SK-N-SH (cell line): ENCODE data around the gene ADIRF. TPM values are rescaled to one million over a fixed set of nuclear protein-coding genes. Genes with fewer than 3 reads are reported as not detected.

Experiments used
- CTCF ChIA-PET: fragments of 300-600, 350-600 bp; formaldehyde crosslinking; extraction: SDS; loops from one replicate; lab custom pipeline; 2021; lab: Yijun Ruan, JAX
- POLR2A ChIA-PET: fragments of 350-600 bp; sonication (Branson Sonifier 250); formaldehyde crosslinking; extraction: SDS; loops from one replicate; lab custom pipeline; 2020; ENCODE audit warnings: antibody characterized with exemption, inconsistent platforms; lab: Yijun Ruan, JAX
- DNase-seq: peaks from one replicate; pipeline ENCODE4 v3.0.0; 2012
- H2AFZ ChIP-seq: fragments of 200-600 bp; sonication (generic); 2 replicates; pipeline ENCODE4 v1.8.1; 2016; ENCODE audit warnings: antibody characterized with exemption, mild to moderate bottlenecking, low read depth
- H3F3A ChIP-seq: fragments of 200-600 bp; sonication (generic); replicated peaks from 2 replicates; pipeline ENCODE3; 2016; ENCODE audit warnings: antibody characterized with exemption, mild to moderate bottlenecking; ENCODE audit not compliant: insufficient read depth
- H3K27ac ChIP-seq, 2 experiments: fragments of 200-500 bp in 1 of 2; fragments of 200-600 bp in 1 of 2; sonication (Bioruptor generic) in 1 of 2; sonication (generic), shearing (Covaris generic) in 1 of 2; 2 replicates each; pipeline versions ENCODE4 v1.5.1 to v1.6.1; 2014 to 2016; ENCODE audit warnings: low read depth in 2 of 2, inconsistent platforms in 1 of 2, low read length in 1 of 2, mild to moderate bottlenecking in 1 of 2, mixed read lengths in 1 of 2
- H3K27me3 ChIP-seq: fragments of 200-600 bp; sonication (generic), shearing (Covaris generic); 2 replicates; pipeline ENCODE4 v1.6.1; 2016; ENCODE audit warnings: mixed run types; ENCODE audit not compliant: insufficient read depth
- H3K36me3 ChIP-seq, 2 experiments: fragments of 200-500 bp in 1 of 2; fragments of 200-600 bp in 1 of 2; sonication (Bioruptor generic) in 1 of 2; sonication (generic) in 1 of 2; replicated peaks in 1 of 2; 2 replicates each; pipeline versions ENCODE3 to v1.5.1; 2014 to 2016; ENCODE audit warnings: low read length in 1 of 2, mild to moderate bottlenecking in 1 of 2; ENCODE audit not compliant: insufficient read depth in 2 of 2, control insufficient read depth in 1 of 2
- H3K4me1 ChIP-seq, 2 experiments: fragments of 200-500 bp in 1 of 2; fragments of 200-600 bp in 1 of 2; sonication (Bioruptor generic) in 1 of 2; sonication (generic), shearing (Covaris generic) in 1 of 2; 2 replicates each; pipeline versions ENCODE4 v1.5.1 to v1.6.1; 2014 to 2016; ENCODE audit warnings: low read depth in 1 of 2, low read length in 1 of 2, mixed run types in 1 of 2; ENCODE audit not compliant: insufficient read depth in 2 of 2, control insufficient read depth in 1 of 2
- H3K4me2 ChIP-seq: fragments of 200-600 bp; sonication (generic), shearing (Covaris generic); 2 replicates; pipeline ENCODE4 v1.6.1; 2017; ENCODE audit warnings: mixed run types
- H3K4me3 ChIP-seq, 2 experiments: fragments of 200-500 bp in 1 of 2; fragments of 200-600 bp in 1 of 2; sonication (Bioruptor generic) in 1 of 2; sonication (generic), shearing (Covaris generic) in 1 of 2; 2 replicates each; pipeline versions ENCODE4 v1.5.1 to v1.8.1; 2014 to 2016; ENCODE audit warnings: low read depth in 2 of 2, inconsistent platforms in 1 of 2, low read length in 1 of 2, mild to moderate bottlenecking in 1 of 2, mixed read lengths in 1 of 2, moderate library complexity in 1 of 2
- H3K79me2 ChIP-seq: fragments of 200-600 bp; sonication (generic); 2 replicates; pipeline ENCODE4 v1.8.1; 2017; ENCODE audit warnings: mild to moderate bottlenecking; ENCODE audit not compliant: insufficient read depth
- H3K9ac ChIP-seq: fragments of 200-600 bp; sonication (generic); 2 replicates; pipeline ENCODE4 v1.6.1; 2017; ENCODE audit warnings: mixed run types
- H3K9me2 ChIP-seq: fragments of 200-600 bp; sonication (generic); 2 replicates; pipeline ENCODE4 v1.6.1; 2017; ENCODE audit warnings: mixed run types
- H3K9me3 ChIP-seq: fragments of 200-600 bp; sonication (generic); 2 replicates; pipeline ENCODE4 v1.6.1; 2017; ENCODE audit warnings: mixed run types, mild to moderate bottlenecking, moderate library complexity
- H4K20me1 ChIP-seq: fragments of 200-600 bp; sonication (generic); 2 replicates; pipeline ENCODE4 v1.6.1; 2017; ENCODE audit warnings: mild to moderate bottlenecking, mixed run types; ENCODE audit not compliant: insufficient read depth
- CHD2 ChIP-seq: fragments of 150-350 bp; IDR thresholded peaks from 2 replicates; pipeline ENCODE4 v1.6.1; 2018; ENCODE audit warnings: low read length; ENCODE audit not compliant: partially characterized antibody
- EZH2phosphoT487 ChIP-seq: fragments of 200-600 bp; sonication (generic); IDR thresholded peaks from 2 replicates; pipeline ENCODE4 v1.6.1; 2017; ENCODE audit warnings: low read depth, mixed run types, mild to moderate bottlenecking, antibody characterized with exemption, moderate library complexity, borderline replicate concordance
- FOSL2 ChIP-seq: IDR thresholded peaks from 2 replicates; pipeline ENCODE4 v1.4.0; 2012; ENCODE audit warnings: low read depth, mild to moderate bottlenecking, moderate library complexity, borderline replicate concordance
- FOXM1 ChIP-seq: IDR thresholded peaks from 2 replicates; pipeline ENCODE4 v1.4.0; 2012; ENCODE audit warnings: low read depth, mild to moderate bottlenecking
- GATA2 ChIP-seq: sonication (generic); formaldehyde crosslinking; IDR thresholded peaks from 2 replicates; pipeline ENCODE4 v1.5.0; 2020; ENCODE audit warnings: mild to moderate bottlenecking, missing genetic modification reagents
- JUND ChIP-seq: IDR thresholded peaks from 2 replicates; pipeline ENCODE4 v1.4.0; 2012
- POLR2AphosphoS5 ChIP-seq: IDR thresholded peaks from 2 replicates; pipeline ENCODE4 v1.6.1; 2012; ENCODE audit warnings: low read depth, low read length
- RFX5 ChIP-seq: IDR thresholded peaks from 2 replicates; pipeline ENCODE4 v1.6.1; 2012; ENCODE audit warnings: mild to moderate bottlenecking, improper control_type of control experiment, low read length
- RXRA ChIP-seq: IDR thresholded peaks from 2 replicates; pipeline ENCODE4 v1.4.0; 2012; ENCODE audit warnings: low read depth, mild to moderate bottlenecking, borderline replicate concordance
- SIN3A ChIP-seq: IDR thresholded peaks from 2 replicates; pipeline ENCODE4 v1.6.1; 2012; ENCODE audit warnings: low read depth, mild to moderate bottlenecking, low read length, moderate library complexity, borderline replicate concordance
- SMC3 ChIP-seq: IDR thresholded peaks from 2 replicates; pipeline ENCODE4 v1.6.1; 2012; ENCODE audit warnings: low read depth, low read length, improper control_type of control experiment
- TAF1 ChIP-seq: IDR thresholded peaks from 2 replicates; pipeline ENCODE4 v1.6.1; 2012; ENCODE audit warnings: low read depth, mild to moderate bottlenecking, low read length, moderate library complexity, borderline replicate concordance
- TEAD4 ChIP-seq: IDR thresholded peaks from 2 replicates; pipeline ENCODE4 v1.4.0; 2012; ENCODE audit warnings: mild to moderate bottlenecking, borderline replicate concordance; ENCODE audit not compliant: insufficient read depth
- YY1 ChIP-seq: IDR thresholded peaks from 2 replicates; pipeline ENCODE4 v1.4.0; 2012; ENCODE audit warnings: low read depth, mild to moderate bottlenecking
- WGBS: methylation state at CpG from one replicate; pipeline ENCODE4 v1.1.6; 2017; ENCODE audit warnings: low lambda C conversion rate; 5-methylcytosine and 5-hydroxymethylcytosine counted together
- polyA plus RNA-seq, 3 experiments: library from polyadenylated mRNA; depleted of rRNA; stranded (reverse); fragments of >200 nt; gene quantifications; 2 replicates each; pipeline ENCODE4 v1.2.3, GENCODE V29; 2012
- TF ChIP-seq, protein P1 (sequence below): IDR thresholded peaks from 2 replicates; pipeline ENCODE4 v1.4.0; 2012; ENCODE audit warnings: low read depth, borderline replicate concordance
- TF ChIP-seq, protein P2 (sequence below): IDR thresholded peaks from 2 replicates; pipeline ENCODE4 v1.4.0; 2012; ENCODE audit warnings: low read depth, borderline replicate concordance
- TF ChIP-seq, protein P3 (sequence below): IDR thresholded peaks from 2 replicates; pipeline ENCODE4 v1.4.0; 2012; ENCODE audit warnings: low read depth
- TF ChIP-seq, protein P4 (sequence below): fragments of 150-350 bp; IDR thresholded peaks from 2 replicates; pipeline ENCODE4 v1.6.1; 2017; ENCODE audit warnings: antibody characterized with exemption, low read length, low read depth, borderline replicate concordance
- TF ChIP-seq, protein P5 (sequence below): IDR thresholded peaks from 2 replicates; pipeline ENCODE4; 2012

ADIRF gene
- polyA plus RNA-seq, 1 of the 3 experiments (the other 2 are of a cell fraction): not detected

DNA sequence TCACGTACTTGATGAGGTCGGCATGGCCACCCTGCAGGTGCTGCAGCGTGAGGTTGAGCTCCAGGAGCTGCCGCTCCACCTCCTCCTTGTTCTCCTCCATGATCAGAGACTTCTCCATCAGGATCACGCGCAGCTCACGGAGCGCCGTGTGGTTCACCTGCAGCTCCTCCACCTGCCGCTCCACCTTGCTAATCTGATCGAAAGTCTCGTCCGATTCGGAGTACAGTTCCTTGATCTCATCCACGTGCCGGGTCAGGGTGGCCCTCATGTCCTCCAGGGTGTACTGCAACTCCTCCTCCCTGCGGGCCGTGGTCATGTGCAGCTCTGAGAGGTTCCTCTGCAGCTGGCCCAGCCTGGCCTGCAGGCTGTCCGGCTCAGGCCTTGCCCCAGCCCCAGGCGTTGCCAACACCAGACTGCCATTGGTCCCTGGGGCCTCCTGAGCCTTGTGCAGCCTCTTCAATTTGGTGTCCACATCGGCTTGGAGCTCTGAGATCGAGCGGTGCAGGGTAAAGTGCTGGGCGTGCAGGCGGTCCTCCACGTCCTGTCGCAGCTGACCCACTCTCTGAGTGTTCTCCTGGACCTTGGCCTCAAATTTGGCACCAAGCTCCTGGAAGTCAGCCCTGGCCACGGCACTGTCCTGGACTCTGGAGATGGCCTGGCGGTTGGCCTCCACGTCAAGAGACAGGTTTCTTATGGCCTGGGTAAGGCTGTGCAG lies 24.8 kb upstream of the ADIRF start:
- no peaks in the 10 kb centered on the region for H3K36me3 ChIP-seq
- H3F3A ChIP-seq: no peaks in the 10 kb centered on the region
- no peak overlapping the region for H2AFZ ChIP-seq
- no peak overlapping the region for H3K4me2 ChIP-seq
- TF ChIP-seq SIN3A (no peak), RFX5 (no peak), CHD2 (no peak), GATA2 (CRISPR knock-in tag) (no peak), EZH2phosphoT487 (no peak), RXRA (no peak), TEAD4 (no peak), JUND (no peak), FOXM1 (no peak), TAF1 (no peak), SMC3 (no peak), YY1 (no peak), FOSL2 (no peak), POLR2AphosphoS5 (no peak)
- TF ChIP-seq, protein P1, sequence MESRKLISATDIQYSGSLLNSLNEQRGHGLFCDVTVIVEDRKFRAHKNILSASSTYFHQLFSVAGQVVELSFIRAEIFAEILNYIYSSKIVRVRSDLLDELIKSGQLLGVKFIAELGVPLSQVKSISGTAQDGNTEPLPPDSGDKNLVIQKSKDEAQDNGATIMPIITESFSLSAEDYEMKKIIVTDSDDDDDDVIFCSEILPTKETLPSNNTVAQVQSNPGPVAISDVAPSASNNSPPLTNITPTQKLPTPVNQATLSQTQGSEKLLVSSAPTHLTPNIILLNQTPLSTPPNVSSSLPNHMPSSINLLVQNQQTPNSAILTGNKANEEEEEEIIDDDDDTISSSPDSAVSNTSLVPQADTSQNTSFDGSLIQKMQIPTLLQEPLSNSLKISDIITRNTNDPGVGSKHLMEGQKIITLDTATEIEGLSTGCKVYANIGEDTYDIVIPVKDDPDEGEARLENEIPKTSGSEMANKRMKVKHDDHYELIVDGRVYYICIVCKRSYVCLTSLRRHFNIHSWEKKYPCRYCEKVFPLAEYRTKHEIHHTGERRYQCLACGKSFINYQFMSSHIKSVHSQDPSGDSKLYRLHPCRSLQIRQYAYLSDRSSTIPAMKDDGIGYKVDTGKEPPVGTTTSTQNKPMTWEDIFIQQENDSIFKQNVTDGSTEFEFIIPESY: no peak
- TF ChIP-seq, protein P2, sequence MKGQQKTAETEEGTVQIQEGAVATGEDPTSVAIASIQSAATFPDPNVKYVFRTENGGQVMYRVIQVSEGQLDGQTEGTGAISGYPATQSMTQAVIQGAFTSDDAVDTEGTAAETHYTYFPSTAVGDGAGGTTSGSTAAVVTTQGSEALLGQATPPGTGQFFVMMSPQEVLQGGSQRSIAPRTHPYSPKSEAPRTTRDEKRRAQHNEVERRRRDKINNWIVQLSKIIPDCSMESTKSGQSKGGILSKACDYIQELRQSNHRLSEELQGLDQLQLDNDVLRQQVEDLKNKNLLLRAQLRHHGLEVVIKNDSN: no peak
- TF ChIP-seq, protein P3, sequence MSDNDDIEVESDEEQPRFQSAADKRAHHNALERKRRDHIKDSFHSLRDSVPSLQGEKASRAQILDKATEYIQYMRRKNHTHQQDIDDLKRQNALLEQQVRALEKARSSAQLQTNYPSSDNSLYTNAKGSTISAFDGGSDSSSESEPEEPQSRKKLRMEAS: no peak
- TF ChIP-seq, protein P4, sequence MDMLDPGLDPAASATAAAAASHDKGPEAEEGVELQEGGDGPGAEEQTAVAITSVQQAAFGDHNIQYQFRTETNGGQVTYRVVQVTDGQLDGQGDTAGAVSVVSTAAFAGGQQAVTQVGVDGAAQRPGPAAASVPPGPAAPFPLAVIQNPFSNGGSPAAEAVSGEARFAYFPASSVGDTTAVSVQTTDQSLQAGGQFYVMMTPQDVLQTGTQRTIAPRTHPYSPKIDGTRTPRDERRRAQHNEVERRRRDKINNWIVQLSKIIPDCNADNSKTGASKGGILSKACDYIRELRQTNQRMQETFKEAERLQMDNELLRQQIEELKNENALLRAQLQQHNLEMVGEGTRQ: no peak
- TF ChIP-seq, protein P5, sequence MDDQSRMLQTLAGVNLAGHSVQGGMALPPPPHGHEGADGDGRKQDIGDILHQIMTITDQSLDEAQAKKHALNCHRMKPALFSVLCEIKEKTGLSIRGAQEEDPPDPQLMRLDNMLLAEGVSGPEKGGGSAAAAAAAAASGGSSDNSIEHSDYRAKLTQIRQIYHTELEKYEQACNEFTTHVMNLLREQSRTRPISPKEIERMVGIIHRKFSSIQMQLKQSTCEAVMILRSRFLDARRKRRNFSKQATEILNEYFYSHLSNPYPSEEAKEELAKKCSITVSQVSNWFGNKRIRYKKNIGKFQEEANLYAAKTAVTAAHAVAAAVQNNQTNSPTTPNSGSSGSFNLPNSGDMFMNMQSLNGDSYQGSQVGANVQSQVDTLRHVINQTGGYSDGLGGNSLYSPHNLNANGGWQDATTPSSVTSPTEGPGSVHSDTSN: no peak
- H3K4me1 ChIP-seq: peaks cover 0 to 18% of the 10 kb centered on the region in 2 experiments; a peak in 1 of 4 replicates
- DNase-seq: no peak
- POLR2A ChIA-PET: interaction anchor here (1.3 kb wide), 1 partner anchor 152 kb away, joined by 3 read pairs; the partner anchor contains the start of genes GLUD1 and SHLD2
- H3K9ac ChIP-seq: no peak overlapping the region
- H3K9me2 ChIP-seq: no peaks in the 10 kb centered on the region
- WGBS: 97% methylated on average over 14 of the region's 30 CpGs
- H3K27me3 ChIP-seq: no peaks in the 10 kb centered on the region
- H3K9me3 ChIP-seq: no peaks in the 10 kb centered on the region
- no peaks in the 10 kb centered on the region for H4K20me1 ChIP-seq
- CTCF ChIA-PET: interaction anchor here (0.6 to 1.2 kb wide), 3 partner anchors 11 to 131 kb away, joined by 3 read pairs; no protein-coding TSS in a partner anchor
- no peaks in the 10 kb centered on the region for H3K79me2 ChIP-seq
- H3K27ac ChIP-seq: no peak overlapping the region
- H3K4me3 ChIP-seq: no peak overlapping the region
